ENCODE measurements around the gene PCID2.

Gene PCID2

DNA sequence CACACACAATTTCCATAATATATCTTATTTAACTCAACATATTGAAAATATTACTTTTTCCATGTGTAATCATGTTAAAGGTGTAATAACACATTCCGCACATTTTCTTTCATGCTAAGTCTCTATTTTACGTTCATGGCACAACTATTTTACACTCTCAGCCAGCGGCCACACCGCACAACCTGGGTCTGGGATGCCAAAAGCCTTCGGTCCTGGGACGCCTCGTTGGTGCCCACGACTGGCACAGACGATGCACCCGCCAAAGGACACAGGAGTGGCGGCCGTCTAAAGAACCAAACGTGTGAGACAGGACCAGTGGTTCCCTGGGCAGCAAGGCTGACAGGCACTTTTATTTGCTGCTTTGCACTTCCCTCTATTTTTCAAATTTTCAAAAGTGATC, 60.1 kb downstream of the PCID2 start:
- no peak for DNase-seq

- no peak for DNase-seq
Observed at GRCh38 chr13:113147206-113147605, 61.3 kb downstream of the PCID2 start.

- DNase-seq, result no peak
Observed at GRCh38 chr13:113146750-113147149, 61.7 kb downstream of the PCID2 start.

GRCh38 chr13:113145911-113146598, 62.4 kb downstream of the PCID2 start:
- no peak for DNase-seq

GRCh38 chr13:113145496-113145895, 63.0 kb downstream of the PCID2 start:
- DNase-seq, result no peak

DNA sequence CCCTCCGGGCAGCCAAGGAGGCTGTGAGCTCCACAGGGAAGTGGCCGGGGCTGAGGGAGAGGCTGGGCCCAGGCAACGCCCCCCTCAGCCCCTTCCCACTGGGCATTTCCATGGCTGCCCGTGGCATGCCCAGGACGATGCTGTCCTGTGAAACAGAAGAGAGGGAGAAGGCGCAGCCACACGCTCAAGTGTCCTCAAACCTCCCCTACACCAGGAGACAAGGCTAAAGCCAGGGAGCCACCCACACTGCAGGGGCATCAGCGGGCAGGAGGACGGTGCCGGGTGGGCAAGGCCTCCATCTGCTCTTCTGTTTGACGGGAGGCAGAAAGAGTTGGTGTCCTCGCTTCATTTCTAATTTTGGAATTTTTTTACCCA, 64.2 kb downstream of the PCID2 start:
- no peak for DNase-seq

- no peak for DNase-seq
Observed at GRCh38 chr13:113143466-113144254, 64.8 kb downstream of the PCID2 start.

- DNase-seq, result no peak
Observed at GRCh38 chr13:113142876-113143275, 65.6 kb downstream of the PCID2 start.

DNA sequence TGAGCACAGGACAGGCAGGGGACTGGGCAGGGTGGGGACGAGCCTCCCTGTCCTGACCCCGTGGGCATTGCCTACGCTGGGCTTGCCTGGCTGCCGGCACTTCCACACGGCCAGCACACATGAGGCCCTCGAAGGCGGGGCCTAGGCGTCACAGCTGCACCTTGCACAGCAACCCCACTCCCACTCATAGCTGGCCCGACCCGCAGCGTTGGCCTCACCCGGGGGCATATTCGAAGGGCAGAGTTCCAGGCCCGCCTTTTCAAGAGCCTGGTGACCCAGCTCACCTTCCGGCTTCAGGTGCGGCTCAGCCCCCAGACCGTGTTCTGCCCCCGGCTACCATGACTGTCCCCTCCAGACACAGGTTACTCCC, 66.9 kb downstream of the PCID2 start:
- no peak for DNase-seq

- DNase-seq, result no peak
Observed at GRCh38 chr13:113140677-113141600, 67.5 kb downstream of the PCID2 start.

- no peak for DNase-seq
Observed at GRCh38 chr13:113139577-113139976, 68.9 kb downstream of the PCID2 start.

GRCh38 chr13:113138792-113139551, 69.5 kb downstream of the PCID2 start:
- DNase-seq, result no peak

DNA sequence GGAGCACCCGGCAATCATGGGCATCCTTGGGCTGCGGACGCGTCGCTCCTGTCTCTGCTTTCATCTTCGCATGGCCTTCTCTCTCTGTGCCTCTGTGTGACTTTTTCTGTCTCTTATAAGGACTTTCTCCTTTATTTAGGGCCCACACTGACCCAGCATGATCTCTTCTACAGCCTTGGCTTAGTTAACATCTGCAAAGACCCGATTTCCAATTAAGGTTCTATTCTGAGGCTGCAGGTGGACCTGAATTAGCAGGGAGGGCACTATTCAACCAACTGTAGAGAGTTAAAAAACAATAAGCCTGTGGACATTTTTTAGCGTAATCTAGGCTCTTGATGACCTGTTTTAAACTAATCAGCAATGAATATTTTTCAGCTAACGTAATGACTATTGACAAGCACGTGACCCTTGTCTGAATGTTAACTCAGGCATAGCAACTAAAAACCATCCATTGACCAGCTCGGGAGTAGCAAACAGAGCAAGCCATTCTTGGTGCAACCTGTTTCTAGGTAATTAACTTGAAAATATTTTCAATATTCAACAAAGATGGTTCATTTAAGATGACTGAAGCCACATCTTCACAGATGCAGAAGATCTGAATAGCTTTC, 70.7 kb downstream of the PCID2 start:
- no peak for DNase-seq

DNA sequence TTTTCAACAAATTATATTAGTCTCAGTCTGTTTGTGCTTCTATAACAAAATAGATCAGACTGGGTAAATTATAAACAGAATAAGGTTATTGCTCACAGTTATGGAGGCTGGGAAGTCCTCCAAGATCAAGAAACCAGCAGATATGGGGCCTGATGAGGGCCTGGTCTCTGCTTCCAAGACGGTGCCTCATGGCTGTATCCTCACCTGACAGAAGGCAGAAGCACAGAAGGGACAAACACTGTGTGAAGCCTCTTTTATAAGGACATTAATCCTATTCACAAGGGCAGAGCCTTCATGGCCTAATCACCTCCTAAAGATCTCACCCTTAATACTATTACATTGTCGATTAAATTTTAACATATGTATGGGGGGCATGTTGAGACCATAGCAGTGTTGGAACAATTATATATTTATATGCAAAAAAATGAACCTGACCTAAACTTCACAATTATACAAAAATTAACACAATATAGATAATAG, 73.1 kb downstream of the PCID2 start:
- DNase-seq, result no peak

GRCh38 chr13:113129921-113130750, 78.3 kb downstream of the PCID2 start:
- no peak for DNase-seq

DNA sequence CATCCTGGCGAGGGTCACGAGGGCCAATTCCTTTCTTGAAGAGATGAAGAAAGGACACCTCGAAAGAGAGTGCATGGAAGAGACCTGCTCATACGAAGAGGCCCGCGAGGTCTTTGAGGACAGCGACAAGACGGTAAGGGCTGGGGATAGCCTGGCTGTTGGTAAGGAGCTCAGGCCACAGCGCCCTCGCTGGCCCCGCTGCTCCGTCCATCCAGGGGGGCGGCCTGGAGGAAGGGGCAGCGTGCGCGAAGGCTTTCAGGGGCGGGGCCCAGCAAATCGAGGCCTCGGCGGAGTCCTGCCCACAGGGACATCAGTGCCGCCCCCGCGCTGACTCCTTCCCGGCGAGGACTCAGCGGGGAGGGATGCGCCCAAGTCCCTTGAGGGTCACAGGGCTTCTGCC, 79.0 kb downstream of the PCID2 start:
- no peak for DNase-seq
